GM12878 (cell line): ENCODE results near the gene TNFRSF14. TPM values are rescaled to one million over a fixed set of nuclear protein-coding genes. Genes with fewer than 3 reads are reported as not detected.

Source experiments
- ATAC-seq: fragments of 200-7000 bp; cut with Tn5 transposase; 3 replicates; pipeline ENCODE4 v1.9.1; 2020; ENCODE audit warnings: mild to moderate bottlenecking, moderate library complexity
- BruUV-seq: library from RNA; stranded (reverse); fragments of 400-500 nt; replicated peaks from 2 replicates; lab custom pipeline; 2021; lab: Mats Ljungman, UMichigan
- CTCF ChIA-PET: fragments of 300-600 bp; sonication (Branson Sonifier 250); formaldehyde crosslinking; extraction: SDS; loops from one replicate; lab custom pipeline; 2021; ENCODE audit warnings: inconsistent platforms; lab: Yijun Ruan, JAX
- POLR2A ChIA-PET: fragments of 350-600 bp; formaldehyde crosslinking; extraction: SDS; loops from one replicate; lab custom pipeline; 2021; ENCODE audit warnings: inconsistent platforms; lab: Charles Lee
- RAD21 ChIA-PET: fragments of 300-600 bp; sonication (Branson Sonifier 250); formaldehyde crosslinking; loops from one replicate; lab custom pipeline; 2023; ENCODE audit warnings: antibody characterized with exemption; ENCODE audit not compliant: unreplicated experiment; lab: Charles Lee
- SMC1A ChIA-PET: fragments of 300-600 bp; sonication (Branson Sonifier 250); formaldehyde crosslinking; loops from one replicate; lab custom pipeline; 2023; ENCODE audit not compliant: unreplicated experiment, uncharacterized antibody; lab: Charles Lee
- DNase-seq: peaks from one replicate; pipeline ENCODE4 v3.0.0-alpha.2; 2011; ENCODE audit warnings: low read depth, low spot score
- FAIRE-seq: peaks from 3 replicates; lab custom pipeline; 2011; peaks lifted over from hg19 to GRCh38; lab: Jason Lieb, UNC
- H2AFZ ChIP-seq: 2 replicates; pipeline ENCODE4 v1.6.0; 2011; ENCODE audit warnings: low read depth, low read length, control low read depth; ENCODE audit not compliant: control insufficient read depth
- H3K27ac ChIP-seq: 2 replicates; pipeline ENCODE4 v1.5.1; 2011; ENCODE audit warnings: control low read depth; ENCODE audit not compliant: control insufficient read depth, insufficient read depth
- H3K27me3 ChIP-seq, 2 experiments: replicated peaks in 1 of 2; 2 replicates each; pipeline versions ENCODE4 v1.6.0 to v1.6.1; 2011; ENCODE audit warnings: low read length in 1 of 2; ENCODE audit not compliant: control insufficient read depth in 2 of 2, insufficient read depth in 2 of 2
- H3K36me3 ChIP-seq, 2 experiments: 2 replicates each; pipeline ENCODE4 v1.5.1; 2011; ENCODE audit warnings: low read length in 1 of 2; ENCODE audit not compliant: control insufficient read depth in 2 of 2, insufficient read depth in 2 of 2
- H3K4me1 ChIP-seq: 2 replicates; pipeline ENCODE4 v1.6.1; 2011; ENCODE audit warnings: mild to moderate bottlenecking, low read length, moderate library complexity, mixed read lengths; ENCODE audit not compliant: control insufficient read depth, insufficient read depth
- H3K4me2 ChIP-seq: 2 replicates; pipeline ENCODE4 v1.6.0; 2011; ENCODE audit warnings: control low read depth; ENCODE audit not compliant: control insufficient read depth, insufficient read depth
- H3K4me3 ChIP-seq: fragments of 200-600 bp; sonication (generic); 2 replicates; pipeline ENCODE4 v1.5.1; 2016
- H3K79me2 ChIP-seq: 2 replicates; pipeline ENCODE4 v1.6.0; 2011; ENCODE audit warnings: low read length; ENCODE audit not compliant: control insufficient read depth, insufficient read depth
- H3K9ac ChIP-seq: 2 replicates; pipeline ENCODE4 v1.8.0; 2011; ENCODE audit warnings: low read length, control low read depth, mixed read lengths; ENCODE audit not compliant: control insufficient read depth, insufficient read depth
- H3K9me3 ChIP-seq: replicated peaks from 3 replicates; pipeline ENCODE4 v1.5.1; 2011; ENCODE audit warnings: mild to moderate bottlenecking, low read length; ENCODE audit not compliant: control insufficient read depth, insufficient read depth
- H4K20me1 ChIP-seq: 2 replicates; pipeline ENCODE4 v1.6.0; 2011; ENCODE audit not compliant: control insufficient read depth, insufficient read depth
- CBX3 ChIP-seq: fragments of 200-600 bp; sonication (generic); IDR thresholded peaks from 2 replicates; pipeline ENCODE4 v1.6.1; 2016; ENCODE audit warnings: low read depth, borderline replicate concordance
- CEBPB ChIP-seq, 2 experiments: fragments of 150-350 bp in 1 of 2; IDR thresholded peaks; 2 replicates each; pipeline ENCODE4 v1.6.1; 2012 to 2014; ENCODE audit warnings: low read depth in 2 of 2, low read length in 2 of 2, borderline replicate concordance in 1 of 2, inconsistent platforms in 1 of 2
- EZH2 ChIP-seq: IDR thresholded peaks from 2 replicates; pipeline ENCODE4 v1.6.1; 2012; ENCODE audit warnings: low read depth, mild to moderate bottlenecking, control low read depth, inconsistent platforms, low read length, borderline replicate concordance; ENCODE audit not compliant: control insufficient read depth
- HDGF ChIP-seq: fragments of 450-650 bp; IDR thresholded peaks from 2 replicates; pipeline ENCODE4 v1.6.1; 2016; ENCODE audit warnings: antibody characterized with exemption
- IKZF1 ChIP-seq: fragments of 450-650 bp; conservative IDR thresholded peaks from 2 replicates; pipeline ENCODE4 v1.6.1; 2017; ENCODE audit warnings: antibody characterized with exemption, mild to moderate bottlenecking
- KDM1A ChIP-seq: fragments of 200-600 bp; sonication (generic); IDR thresholded peaks from 2 replicates; pipeline ENCODE4 v1.6.1; 2016; ENCODE audit warnings: borderline replicate concordance
- MTA2 ChIP-seq: fragments of 450-650 bp; IDR thresholded peaks from 2 replicates; pipeline ENCODE4 v1.6.1; 2016; ENCODE audit warnings: low read depth, mild to moderate bottlenecking, moderate library complexity
- MXI1 ChIP-seq: fragments of 150-350 bp; IDR thresholded peaks from 2 replicates; pipeline ENCODE4 v1.6.1; 2011; ENCODE audit warnings: low read depth, mild to moderate bottlenecking, inconsistent platforms, low read length, improper control_type of control experiment
- MYC ChIP-seq: IDR thresholded peaks from 2 replicates; pipeline ENCODE4 v1.6.1; 2011; ENCODE audit warnings: mild to moderate bottlenecking, low read length, moderate library complexity, inconsistent platforms; ENCODE audit not compliant: insufficient read depth, insufficient replicate concordance, insufficient read length, severe bottlenecking
- NFXL1 ChIP-seq: fragments of 450-650 bp; IDR thresholded peaks from 2 replicates; pipeline ENCODE4 v1.6.1; 2017; ENCODE audit warnings: antibody characterized with exemption, mild to moderate bottlenecking, borderline replicate concordance
- PKNOX1 ChIP-seq: fragments of 450-650 bp; IDR thresholded peaks from 2 replicates; pipeline ENCODE4 v1.6.1; 2016; ENCODE audit warnings: mild to moderate bottlenecking
- RAD21 ChIP-seq: IDR thresholded peaks from 2 replicates; pipeline ENCODE4 v1.6.1; 2011; ENCODE audit warnings: mild to moderate bottlenecking, low read depth, low read length, moderate library complexity; ENCODE audit not compliant: insufficient read depth
- RB1 ChIP-seq: fragments of 450-650 bp; formaldehyde crosslinking; IDR thresholded peaks from 2 replicates; pipeline ENCODE4 v1.6.1; 2017; ENCODE audit warnings: mild to moderate bottlenecking, borderline replicate concordance
- RCOR1 ChIP-seq: conservative IDR thresholded peaks from 2 replicates; pipeline ENCODE4 v1.6.1; 2012; ENCODE audit warnings: low read depth, low read length, improper control_type of control experiment
- SKIL ChIP-seq: fragments of 450-650 bp; IDR thresholded peaks from 2 replicates; pipeline ENCODE4 v1.6.1; 2017; ENCODE audit warnings: mild to moderate bottlenecking, low read depth, inconsistent platforms; ENCODE audit not compliant: poor library complexity, severe bottlenecking
- SUZ12 ChIP-seq: fragments of 200-600 bp; sonication (generic); IDR thresholded peaks from one replicate; pipeline ENCODE4 v1.6.1; 2018; ENCODE audit warnings: antibody characterized with exemption, mild to moderate bottlenecking; ENCODE audit not compliant: unreplicated experiment
- TARDBP ChIP-seq: IDR thresholded peaks from 2 replicates; pipeline ENCODE4 v1.6.1; 2016; ENCODE audit warnings: borderline replicate concordance
- ZNF217 ChIP-seq: fragments of 450-650 bp; IDR thresholded peaks from 2 replicates; pipeline ENCODE4 v1.6.1; 2017; ENCODE audit warnings: antibody characterized with exemption, mild to moderate bottlenecking
- WGBS: methylation state at CpG from one replicate; pipeline ENCODE4 v1.1.6; 2016; ENCODE audit warnings: low lambda C conversion rate; ENCODE audit not compliant: insufficient replicate concordance, insufficient coverage; ENCODE audit errors: missing lambda C conversion rate; 5-methylcytosine and 5-hydroxymethylcytosine counted together
- in situ Hi-C: fragments of 300-500 bp; cut with MboI; formaldehyde crosslinking; loops from 9 replicates; pipeline ENCODE4 v1.14.3; 2018; ENCODE audit warnings: mixed read lengths
- intact Hi-C: fragments of 100-400 bp; cut with micrococcal nuclease; formaldehyde crosslinking; loops from one replicate; pipeline ENCODE4 v1.14.2; 2022; ENCODE audit not compliant: unreplicated experiment
- polyA plus RNA-seq, 11 experiments: library from polyadenylated mRNA; depleted of rRNA in 4 of 11; unstranded in 6 of 11; stranded (reverse) in 5 of 11; fragments of >200 nt; fragmentation: Nextera tagmentation in 4 of 11; fragmentation: Illumina TruSeq in 1 of 11; extraction: Ambion mirVana in 4 of 11; extraction: Trizol in 1 of 11; gene quantifications; 1 replicate in 1 of 11; 2 replicates in 10 of 11; pipeline versions ENCODE4 v1.2.1 to v1.2.3, GENCODE V29; 2011 to 2016; ENCODE audit warnings: inconsistent platforms in 2 of 11, missing spikeins in 2 of 11, low read depth in 1 of 11
- total RNA-seq, 4 experiments: library from RNA; depleted of rRNA in 3 of 4; stranded (reverse); fragments of >200 nt in 3 of 4; fragmentation: Illumina TruSeq in 1 of 4; extraction: Trizol in 1 of 4; gene quantifications; 2 replicates each; pipeline versions ENCODE4 v1.2.1 to v1.2.3, GENCODE V29; 2013 to 2021

The TNFRSF14 gene
- total and polyA plus RNA-seq, 10 of the 15 experiments (the other 5 are each of a cell fraction or from before 2014, with no cell fraction given) = 0.43 to 114 (median 41.5) TPM

DNA sequence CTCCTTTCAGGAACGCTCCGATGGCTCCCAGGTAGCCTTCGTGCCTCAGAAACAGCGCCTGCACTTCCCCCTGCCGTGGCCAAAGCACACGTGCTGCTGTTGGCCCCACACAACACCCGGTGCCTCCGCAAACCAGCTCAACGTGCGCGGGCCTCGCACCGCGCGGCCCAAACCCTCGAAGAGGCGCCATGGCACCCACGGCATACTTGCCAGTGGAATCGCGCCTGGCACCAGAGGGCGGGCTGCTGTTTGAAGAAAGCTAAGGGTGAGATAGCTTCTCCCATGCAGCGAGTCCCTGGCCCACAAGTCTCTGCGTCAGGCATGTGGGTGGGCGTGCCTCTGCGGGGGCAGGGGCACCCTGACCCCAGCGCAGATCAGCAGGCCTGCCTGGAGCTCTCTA lies 37.6 kb upstream of the TNFRSF14 start:
- Histone ChIP-seq H3K4me2 (no peak overlapping the region), H3K27ac (no peak overlapping the region), H3K27me3 (no peaks in the 10 kb centered on the region), H3K9ac (no peak overlapping the region), H3K4me3 (no peak overlapping the region), H4K20me1 (no peaks in the 10 kb centered on the region), H3K36me3 (peaks cover 8 to 53% of the 10 kb centered on the region in 2 experiments; a peak in 3 of 4 replicates), H2AFZ (no peak overlapping the region), H3K9me3 (no peaks in the 10 kb centered on the region)
- ATAC-seq (no peak), DNase-seq (no peak), FAIRE-seq (no peak)
- SMC1A ChIA-PET = no interaction called here
- intact Hi-C loops = no loop called here
- RAD21 ChIA-PET = no interaction called here
- WGBS = 97% methylated on average over 21 of the region's 26 CpGs
- CTCF ChIA-PET = no interaction called here
- POLR2A ChIA-PET = no interaction called here
- no TSS peak for BruUV-seq
- in situ Hi-C loops = no loop called here
- TF ChIP-seq HDGF (no peak), SUZ12 (no peak), SKIL (no peak), MYC (no peak), RCOR1 (no peak), CEBPB (IDR thresholded peaks at IDR 0.05; ENCODE audit: borderline replicate concordance in 1 of 2, low read depth in 2 of 2, low read length in 2 of 2) (no peak), RAD21 (no peak), IKZF1 (no peak), MTA2 (no peak), CBX3 (no peak), EZH2 (no peak), TARDBP (no peak), ZNF217 (no peak), RB1 (no peak), MXI1 (no peak), PKNOX1 (no peak), KDM1A (no peak), NFXL1 (no peak)
- TF ChIP-seq, all 136 proteins: peak for 0
- H3K4me1 ChIP-seq = no peaks in the 10 kb centered on the region
- peaks cover 11% of the 10 kb centered on the region for H3K79me2 ChIP-seq
